Transverse colon (tissue), 4 donors: Measurements from ENCODE around the gene KLHL29. TPM values are rescaled to one million over a fixed set of nuclear protein-coding genes. Genes with fewer than 3 reads are reported as not detected.

Source experiments
- DNase-seq: peaks from one replicate; pipeline ENCODE4 v3.0.0-alpha.2; 2019
- H3K27ac ChIP-seq, 4 donors: fragments of 200-600 bp; sonication (generic); 2 replicates each; pipeline ENCODE4 v1.5.1; 2016 to 2018; ENCODE audit warnings: inconsistent platforms in 4 of 4
- H3K27me3 ChIP-seq: fragments of 200-600 bp; sonication (generic); 2 replicates; pipeline ENCODE4 v1.5.1; 2017; ENCODE audit warnings: inconsistent platforms
- H3K36me3 ChIP-seq, 4 donors: fragments of 200-600 bp; sonication (generic); 2 replicates each; pipeline ENCODE4 v1.5.1; 2017 to 2019; ENCODE audit warnings: inconsistent platforms in 4 of 4
- H3K4me1 ChIP-seq, 4 donors: fragments of 200-600 bp; sonication (generic); 2 replicates each; pipeline ENCODE4 v1.5.1; 2017 to 2020; ENCODE audit warnings: inconsistent platforms in 4 of 4
- H3K4me3 ChIP-seq, 4 donors: fragments of 200-600 bp; sonication (generic); 1 replicate in 1 of 4; 2 replicates in 3 of 4; pipeline versions ENCODE4 v1.5.1 to v1.6.1; 2017 to 2019; ENCODE audit warnings: inconsistent platforms in 4 of 4
- H3K9me3 ChIP-seq, 2 donors: fragments of 200-600 bp; sonication (generic); 2 replicates each; pipeline ENCODE4 v1.5.1; 2017 to 2019; ENCODE audit warnings: inconsistent platforms in 2 of 2
- EP300 ChIP-seq: sonication (generic); formaldehyde crosslinking; IDR thresholded peaks from one replicate; pipeline ENCODE4 v1.6.1; 2017; ENCODE audit warnings: antibody characterized with exemption, low read depth
- POLR2A ChIP-seq: fragments of 450-650 bp; IDR thresholded peaks from one replicate; pipeline ENCODE4 v1.6.1; 2016; ENCODE audit warnings: antibody characterized with exemption, mild to moderate bottlenecking, moderate library complexity
- POLR2AphosphoS5 ChIP-seq, 3 donors: sonication (generic); formaldehyde crosslinking; IDR thresholded peaks; one replicate each; pipeline ENCODE4 v1.6.1; 2016; ENCODE audit warnings: antibody characterized with exemption in 3 of 3
- WGBS, 2 donors: methylation state at CpG; one replicate each; pipeline ENCODE4 v1.1.5; 2018; ENCODE audit warnings: low coverage in 1 of 2; 5-methylcytosine and 5-hydroxymethylcytosine counted together
- in situ Hi-C, 4 donors: fragments of 200-750 bp; cut with MboI; loops; one replicate each; pipeline versions ENCODE4 v1.15.0 to v1.15.1; 2017; ENCODE audit warnings: low sequenced_read_pairs in 3 of 4, low pct_ligation_motif_present in 1 of 4, low pct_unique_long_range_greater_than_20kb in 1 of 4
- intact Hi-C: fragments of 100-400 bp; cut with DNase I; formaldehyde crosslinking; loops from one replicate; pipeline ENCODE4 v1.15.1; 2023; ENCODE audit warnings: low total_unique reads
- total RNA-seq, 4 donors: library from RNA; depleted of rRNA; stranded (reverse); fragments of >200 nt; gene quantifications; one replicate each; pipeline ENCODE4 v1.1.0, GENCODE V29; 2016
- TF ChIP-seq, protein P1 (sequence below), 5 experiments: fragments of 200-600 bp in 3 of 5; fragments of 450-650 bp in 2 of 5; sonication (generic) in 3 of 5; IDR thresholded peaks; 1 replicate in 2 of 5; 2 replicates in 3 of 5; pipeline ENCODE4 v1.5.1; 2016 to 2017; ENCODE audit warnings: antibody characterized with exemption in 5 of 5, inconsistent platforms in 3 of 5, mild to moderate bottlenecking in 2 of 5, moderate library complexity in 1 of 5

The KLHL29 gene
- total RNA-seq, 4 donors from 2014 or later: 3.3 to 16.5 (median 5.8) TPM

DNA sequence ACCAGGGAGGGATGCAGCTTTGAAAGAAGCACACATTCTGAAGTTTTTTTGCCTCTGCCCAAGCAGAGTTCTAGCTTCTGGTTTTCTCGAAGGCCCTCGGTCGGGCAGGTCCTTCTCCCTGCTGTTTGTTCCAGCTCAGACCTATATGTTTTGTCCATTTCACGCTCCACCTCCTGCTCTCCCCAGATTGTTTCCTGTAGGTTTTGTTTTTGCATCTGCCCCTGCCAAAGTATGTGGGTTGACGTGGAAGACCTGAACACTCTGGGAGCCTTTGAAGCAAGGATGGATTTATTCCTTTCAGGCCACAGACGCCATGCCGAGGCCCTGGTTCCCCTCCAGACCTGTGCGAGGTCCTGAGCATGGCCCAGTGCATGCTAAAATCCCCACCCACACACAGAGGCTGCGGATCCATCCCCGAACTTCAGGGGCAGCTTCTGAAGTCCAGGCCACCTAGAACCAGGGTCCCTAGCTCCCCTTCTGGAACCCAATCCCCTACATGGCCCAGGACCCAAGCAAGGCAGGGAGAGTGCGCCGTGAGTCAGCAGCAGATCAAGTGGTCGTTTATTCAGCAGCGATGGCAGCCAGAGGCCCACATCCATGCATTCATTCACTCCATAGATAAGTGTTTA is 205.4 kb downstream of the KLHL29 start:
- no peaks in the 10 kb centered on the region for H3K9me3 ChIP-seq
- H3K36me3 ChIP-seq: no peaks in the 10 kb centered on the region
- intact Hi-C loops: no loop called here
- no peak for TF ChIP-seq EP300
- no peak for TF ChIP-seq POLR2A
- TF ChIP-seq, protein P1, sequence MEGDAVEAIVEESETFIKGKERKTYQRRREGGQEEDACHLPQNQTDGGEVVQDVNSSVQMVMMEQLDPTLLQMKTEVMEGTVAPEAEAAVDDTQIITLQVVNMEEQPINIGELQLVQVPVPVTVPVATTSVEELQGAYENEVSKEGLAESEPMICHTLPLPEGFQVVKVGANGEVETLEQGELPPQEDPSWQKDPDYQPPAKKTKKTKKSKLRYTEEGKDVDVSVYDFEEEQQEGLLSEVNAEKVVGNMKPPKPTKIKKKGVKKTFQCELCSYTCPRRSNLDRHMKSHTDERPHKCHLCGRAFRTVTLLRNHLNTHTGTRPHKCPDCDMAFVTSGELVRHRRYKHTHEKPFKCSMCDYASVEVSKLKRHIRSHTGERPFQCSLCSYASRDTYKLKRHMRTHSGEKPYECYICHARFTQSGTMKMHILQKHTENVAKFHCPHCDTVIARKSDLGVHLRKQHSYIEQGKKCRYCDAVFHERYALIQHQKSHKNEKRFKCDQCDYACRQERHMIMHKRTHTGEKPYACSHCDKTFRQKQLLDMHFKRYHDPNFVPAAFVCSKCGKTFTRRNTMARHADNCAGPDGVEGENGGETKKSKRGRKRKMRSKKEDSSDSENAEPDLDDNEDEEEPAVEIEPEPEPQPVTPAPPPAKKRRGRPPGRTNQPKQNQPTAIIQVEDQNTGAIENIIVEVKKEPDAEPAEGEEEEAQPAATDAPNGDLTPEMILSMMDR (IDR thresholded peaks at IDR 0.05): no peak
- no peak for TF ChIP-seq POLR2AphosphoS5 (IDR thresholded peaks at IDR 0.05)
- no peak for DNase-seq
- H3K27ac ChIP-seq: peak overlapping the region; percentile 38 to 61 (median 58)
- in situ Hi-C loops: no loop called here
- no peak overlapping the region for H3K4me3 ChIP-seq
- no peaks in the 10 kb centered on the region for H3K27me3 ChIP-seq
- 77 to 88% methylated on average over 4 to 14 of the region's 14 CpGs for WGBS, 2 donors
- H3K4me1 ChIP-seq: peaks cover 10 to 30% (median 23%) of the 10 kb centered on the region in 4 donors

DNA sequence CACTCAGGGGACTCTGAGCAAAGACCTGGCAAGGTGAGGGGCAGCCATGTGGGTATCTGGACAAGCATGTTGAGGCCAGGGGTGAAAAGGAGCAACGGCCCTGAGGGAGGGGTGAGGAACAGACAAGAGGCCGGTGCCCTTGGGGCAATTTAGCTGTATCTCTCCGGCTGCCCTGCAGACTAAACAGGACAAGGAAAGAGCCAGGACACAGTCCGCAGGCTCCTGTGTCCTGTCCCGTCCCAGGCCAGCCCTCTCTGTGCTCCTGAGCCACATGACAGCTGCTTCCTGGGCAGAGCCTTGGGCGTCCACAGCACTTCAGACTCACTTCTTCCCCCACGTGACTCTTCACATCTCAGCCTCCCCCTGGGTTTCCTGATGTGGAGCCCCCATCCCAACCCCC is 206.1 kb downstream of the KLHL29 start:
- no peaks in the 10 kb centered on the region for H3K36me3 ChIP-seq
- intact Hi-C loops (no loop called here), in situ Hi-C loops (no loop called here)
- no peak for DNase-seq
- WGBS, 2 donors: 13 to 77% methylated on average over 1 to 7 of the region's 7 CpGs
- no peaks in the 10 kb centered on the region for H3K9me3 ChIP-seq
- TF ChIP-seq POLR2AphosphoS5 (IDR thresholded peaks at IDR 0.05) (no peak), POLR2A (no peak), EP300 (no peak)
- TF ChIP-seq, protein P1 (IDR thresholded peaks at IDR 0.05): no peak
- H3K27ac ChIP-seq: peak overlapping the region in 3 of 4 donors; percentile 38 to 61 (median 58)
- H3K4me1 ChIP-seq: peaks cover 10 to 36% (median 26%) of the 10 kb centered on the region in 4 donors
- no peaks in the 10 kb centered on the region for H3K27me3 ChIP-seq
- no peak overlapping the region for H3K4me3 ChIP-seq

DNA sequence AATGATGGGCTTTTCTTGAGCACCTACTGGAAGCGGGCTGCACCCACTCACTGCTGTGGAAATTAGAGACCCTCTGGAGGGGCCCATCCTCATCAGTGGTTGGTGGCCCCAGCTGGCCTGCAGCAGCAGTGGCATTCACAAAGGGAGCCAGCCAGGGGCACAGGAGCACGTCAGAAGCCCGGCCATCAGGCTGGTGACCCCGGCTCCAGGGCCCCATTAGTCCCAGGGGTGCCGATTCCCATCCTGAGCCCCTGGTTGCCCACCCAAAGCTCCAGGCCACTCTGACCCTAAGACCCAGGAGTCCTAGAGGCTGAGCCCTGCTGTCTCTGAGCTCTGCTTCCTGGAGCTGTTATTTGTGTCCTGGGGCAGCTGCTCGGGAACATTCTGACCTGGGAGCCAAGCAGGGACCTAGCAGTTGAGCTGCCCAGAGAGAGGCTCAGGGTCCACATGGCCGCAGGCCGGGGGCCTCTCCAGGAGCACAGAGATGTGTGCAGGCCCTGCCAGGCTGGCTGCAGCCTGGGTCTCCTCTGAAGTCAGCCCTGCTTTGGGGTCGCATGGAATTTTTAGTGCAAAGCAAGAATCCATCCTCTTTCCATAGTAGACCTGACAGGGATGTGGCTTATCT is 207.2 kb downstream of the KLHL29 start:
- in situ Hi-C loops: no loop called here
- intact Hi-C loops: no loop called here
- WGBS, 2 donors: 87% methylated on average over 8 of the region's 9 CpGs; no CpG with 5 or more reads in 1 of the 2 donors
- peaks cover 13 to 40% (median 29%) of the 10 kb centered on the region in 4 donors for H3K4me1 ChIP-seq
- no peak overlapping the region for H3K4me3 ChIP-seq
- no peaks in the 10 kb centered on the region for H3K27me3 ChIP-seq
- H3K9me3 ChIP-seq: no peaks in the 10 kb centered on the region
- H3K27ac ChIP-seq: peak overlapping the region in 3 of 4 donors; percentile 9 to 85 (median 76)
- no peak for TF ChIP-seq EP300
- TF ChIP-seq POLR2AphosphoS5 (IDR thresholded peaks at IDR 0.05): no peak
- no peak for TF ChIP-seq POLR2A
- TF ChIP-seq, protein P1 (IDR thresholded peaks at IDR 0.05): no peak
- H3K36me3 ChIP-seq: no peaks in the 10 kb centered on the region
- no peak for DNase-seq

DNA sequence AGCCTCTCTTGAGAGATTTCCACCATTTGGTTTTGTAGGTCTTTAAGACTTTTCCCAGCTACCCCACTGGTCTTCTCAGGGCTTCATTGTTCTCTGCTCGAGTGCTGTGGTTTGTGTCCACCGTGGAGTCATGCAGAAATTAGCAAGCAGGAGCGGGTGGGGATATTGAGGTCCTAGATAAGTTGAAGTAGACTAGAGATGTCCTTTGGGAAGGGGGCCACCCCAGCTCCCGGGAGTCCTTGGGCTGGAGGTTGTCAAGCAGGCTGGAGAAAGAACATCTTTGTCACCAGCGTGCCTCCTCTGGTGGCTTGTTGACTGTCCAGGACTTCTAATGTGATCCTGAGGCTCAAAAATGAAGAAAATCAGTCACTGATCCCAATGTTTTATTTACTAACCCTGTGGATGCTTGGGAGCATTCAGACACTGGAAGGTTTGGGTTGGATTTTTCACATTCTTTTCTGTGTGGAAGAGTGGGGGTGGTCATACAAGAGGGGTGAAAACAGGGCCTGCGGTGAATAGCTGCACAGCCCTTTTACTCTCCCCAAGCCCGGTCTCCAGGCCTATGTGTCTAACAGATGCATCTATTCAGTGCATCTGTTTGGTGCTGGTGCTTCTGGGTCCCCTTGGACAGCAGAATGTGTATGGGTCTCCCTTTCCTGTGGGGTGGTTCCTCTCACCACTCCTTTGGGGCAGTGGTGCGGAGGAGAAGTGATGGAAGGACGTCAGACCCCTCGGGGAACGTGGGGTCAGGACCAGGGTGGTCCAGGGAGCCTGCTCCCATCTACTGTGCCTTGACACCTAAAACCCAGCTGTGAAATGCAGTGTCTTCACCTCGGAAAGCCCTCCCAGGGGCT is 208.1 kb downstream of the KLHL29 start:
- in situ Hi-C loops (no loop called here), intact Hi-C loops (no loop called here)
- no peaks in the 10 kb centered on the region for H3K9me3 ChIP-seq
- TF ChIP-seq, protein P1 (IDR thresholded peaks at IDR 0.05): no peak
- TF ChIP-seq POLR2AphosphoS5 (IDR thresholded peaks at IDR 0.05) (no peak), POLR2A (no peak), EP300 (no peak)
- DNase-seq: no peak
- H3K27ac ChIP-seq: peak overlapping the region; percentile 60 to 85 (median 72)
- H3K4me1 ChIP-seq: peaks cover 13 to 40% (median 29%) of the 10 kb centered on the region in 4 donors
- H3K4me3 ChIP-seq: no peak overlapping the region
- no peaks in the 10 kb centered on the region for H3K36me3 ChIP-seq
- no peaks in the 10 kb centered on the region for H3K27me3 ChIP-seq
- WGBS, 2 donors: 84 to 90% methylated on average over 2 to 12 of the region's 12 CpGs
